CD4-positive, alpha-beta T cell (primary cell): ENCODE data around the gene ZBTB20. TPM values are rescaled to one million over a fixed set of nuclear protein-coding genes. Genes with fewer than 3 reads are reported as not detected.

Experiments
- ATAC-seq: fragments of 200-7000 bp; cut with Tn5 transposase; one replicate; pipeline ENCODE4 v1.10.0; 2022; ENCODE audit warnings: mild to moderate bottlenecking; ENCODE audit not compliant: poor library complexity
- CTCF ChIA-PET: fragments of 350-600 bp; sonication (Branson Sonifier 250); formaldehyde crosslinking; loops from one replicate; lab custom pipeline; 2021; ENCODE audit warnings: antibody characterized with exemption, inconsistent platforms; lab: Charles Lee
- POLR2A ChIA-PET: fragments of 350-600 bp; sonication (Branson Sonifier 250); formaldehyde crosslinking; loops from one replicate; lab custom pipeline; 2021; ENCODE audit warnings: antibody characterized with exemption, inconsistent platforms; lab: Charles Lee
- DNase-seq, 14 experiments: peaks; one replicate each; pipeline ENCODE4 v3.0.0-alpha.2; 2013 to 2020; ENCODE audit warnings: mixed read lengths in 2 of 14
- H3K27ac ChIP-seq, 2 donors: one replicate each; pipeline versions ENCODE4 v1.5.1 to v1.7.0; 2013; ENCODE audit warnings: low read length in 2 of 2, low read depth in 1 of 2, mild to moderate bottlenecking in 1 of 2
- H3K27me3 ChIP-seq, 2 experiments: 1 replicate in 1 of 2; 2 replicates in 1 of 2; pipeline versions ENCODE4 v1.6.1 to v1.7.0; 2013; ENCODE audit warnings: low read length in 2 of 2, control low read depth in 1 of 2, mild to moderate bottlenecking in 1 of 2, moderate library complexity in 1 of 2; ENCODE audit not compliant: insufficient read depth in 2 of 2, control insufficient read depth in 1 of 2
- H3K36me3 ChIP-seq: one replicate; pipeline ENCODE4 v1.6.1; 2013; ENCODE audit warnings: low read length, control low read depth; ENCODE audit not compliant: insufficient read depth
- H3K4me1 ChIP-seq: one replicate; pipeline ENCODE4 v1.6.1; 2013; ENCODE audit warnings: low read length, control low read depth; ENCODE audit not compliant: insufficient read depth
- H3K4me3 ChIP-seq: one replicate; pipeline ENCODE4 v1.5.1; 2013; ENCODE audit warnings: mild to moderate bottlenecking, low read length, moderate library complexity
- H3K9me3 ChIP-seq, 2 experiments: 1 replicate in 1 of 2; 2 replicates in 1 of 2; pipeline versions ENCODE4 v1.6.1 to v1.7.0; 2013; ENCODE audit warnings: low read length in 2 of 2, mild to moderate bottlenecking in 2 of 2, control low read depth in 1 of 2, moderate library complexity in 1 of 2; ENCODE audit not compliant: control insufficient read depth in 1 of 2, insufficient read depth in 1 of 2
- H3K27ac Mint-ChIP-seq: one replicate; pipeline ENCODE4 v1.8.0; 2020; ENCODE audit warnings: mixed read lengths
- H3K27me3 Mint-ChIP-seq: one replicate; pipeline ENCODE4 v1.8.0; 2021; ENCODE audit warnings: mixed read lengths
- H3K36me3 Mint-ChIP-seq: one replicate; pipeline ENCODE4 v1.8.0; 2021; ENCODE audit warnings: low read depth, mixed read lengths
- H3K4me1 Mint-ChIP-seq: one replicate; pipeline ENCODE4 v1.8.0; 2021; ENCODE audit warnings: low read depth, mixed read lengths
- H3K4me3 Mint-ChIP-seq: one replicate; pipeline ENCODE4 v1.8.0; 2020; ENCODE audit warnings: mild to moderate bottlenecking, mixed read lengths
- H3K9me3 Mint-ChIP-seq: one replicate; pipeline ENCODE4 v1.8.0; 2020; ENCODE audit warnings: mixed read lengths
- intact Hi-C, 2 experiments: fragments of 100-400 bp; cut with DNase I in 1 of 2; cut with micrococcal nuclease in 1 of 2; formaldehyde crosslinking; loops; one replicate each; pipeline versions ENCODE4 v1.15.1 to v1.9.0; 2023 to 2025; cut with DNase I, micrococcal nuclease
- total RNA-seq, 174 experiments: library from RNA in 2 of 174; stranded (reverse) in 2 of 174; gene quantifications; one replicate each; pipeline ENCODE4 v1.2.3 and lab custom pipeline; 2021 to 2026
- TF ChIP-seq, protein P1 (sequence below): fragments of 200-600 bp; IDR thresholded peaks from one replicate; pipeline ENCODE4 v1.8.0; 2022; ENCODE audit warnings: antibody characterized with exemption, mild to moderate bottlenecking

The ZBTB20 gene
- total RNA-seq, 2 experiments from 2014 or later, result 41.6 to 47.4 TPM

DNA sequence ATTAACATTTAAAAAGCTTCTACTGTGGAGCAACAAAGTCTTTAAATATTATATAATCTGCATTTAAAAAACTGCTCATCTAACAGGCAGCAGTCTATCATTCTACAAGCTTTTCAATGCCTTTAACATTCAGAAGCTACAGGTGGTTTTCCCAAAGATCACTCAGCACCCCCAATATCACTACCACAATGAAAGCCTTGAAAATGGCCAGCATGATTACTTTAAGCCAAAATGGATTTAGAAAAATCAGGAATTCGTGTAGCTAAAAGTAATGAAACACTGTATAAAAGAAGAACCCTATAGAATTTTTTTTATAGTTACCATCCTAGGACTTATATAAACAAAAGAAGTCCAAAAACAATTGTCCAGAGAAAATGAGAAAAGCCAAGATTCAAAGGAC, 452.8 kb downstream of the ZBTB20 start:
- no peak overlapping the region for H3K4me3 Mint-ChIP-seq
- Histone ChIP-seq H3K27ac (no peak overlapping the region), H3K36me3 (no peaks in the 10 kb centered on the region), H3K4me3 (no peak overlapping the region), H3K4me1 (no peaks in the 10 kb centered on the region), H3K27me3 (no peaks in the 10 kb centered on the region), H3K9me3 (no peaks in the 10 kb centered on the region)
- no peak for DNase-seq
- intact Hi-C loops, result loop anchor here in 1 of 2 experiments (10.0 kb wide), 1 partner anchor 149 kb away; no protein-coding TSS in a partner anchor
- no peaks in the 10 kb centered on the region for H3K27me3 Mint-ChIP-seq
- H3K36me3 Mint-ChIP-seq, result peaks cover 43% of the 10 kb centered on the region
- no peak for ATAC-seq
- no peaks in the 10 kb centered on the region for H3K9me3 Mint-ChIP-seq
- peaks cover 16% of the 10 kb centered on the region for H3K4me1 Mint-ChIP-seq
- H3K27ac Mint-ChIP-seq, result no peak overlapping the region
- ChIA-PET CTCF (interaction anchor here (1.2 kb wide), 1 partner anchor 10 kb away, joined by 3 read pairs; no protein-coding TSS in a partner anchor), POLR2A (no interaction called here)
- TF ChIP-seq, protein P1, sequence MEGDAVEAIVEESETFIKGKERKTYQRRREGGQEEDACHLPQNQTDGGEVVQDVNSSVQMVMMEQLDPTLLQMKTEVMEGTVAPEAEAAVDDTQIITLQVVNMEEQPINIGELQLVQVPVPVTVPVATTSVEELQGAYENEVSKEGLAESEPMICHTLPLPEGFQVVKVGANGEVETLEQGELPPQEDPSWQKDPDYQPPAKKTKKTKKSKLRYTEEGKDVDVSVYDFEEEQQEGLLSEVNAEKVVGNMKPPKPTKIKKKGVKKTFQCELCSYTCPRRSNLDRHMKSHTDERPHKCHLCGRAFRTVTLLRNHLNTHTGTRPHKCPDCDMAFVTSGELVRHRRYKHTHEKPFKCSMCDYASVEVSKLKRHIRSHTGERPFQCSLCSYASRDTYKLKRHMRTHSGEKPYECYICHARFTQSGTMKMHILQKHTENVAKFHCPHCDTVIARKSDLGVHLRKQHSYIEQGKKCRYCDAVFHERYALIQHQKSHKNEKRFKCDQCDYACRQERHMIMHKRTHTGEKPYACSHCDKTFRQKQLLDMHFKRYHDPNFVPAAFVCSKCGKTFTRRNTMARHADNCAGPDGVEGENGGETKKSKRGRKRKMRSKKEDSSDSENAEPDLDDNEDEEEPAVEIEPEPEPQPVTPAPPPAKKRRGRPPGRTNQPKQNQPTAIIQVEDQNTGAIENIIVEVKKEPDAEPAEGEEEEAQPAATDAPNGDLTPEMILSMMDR, result no peak

DNA sequence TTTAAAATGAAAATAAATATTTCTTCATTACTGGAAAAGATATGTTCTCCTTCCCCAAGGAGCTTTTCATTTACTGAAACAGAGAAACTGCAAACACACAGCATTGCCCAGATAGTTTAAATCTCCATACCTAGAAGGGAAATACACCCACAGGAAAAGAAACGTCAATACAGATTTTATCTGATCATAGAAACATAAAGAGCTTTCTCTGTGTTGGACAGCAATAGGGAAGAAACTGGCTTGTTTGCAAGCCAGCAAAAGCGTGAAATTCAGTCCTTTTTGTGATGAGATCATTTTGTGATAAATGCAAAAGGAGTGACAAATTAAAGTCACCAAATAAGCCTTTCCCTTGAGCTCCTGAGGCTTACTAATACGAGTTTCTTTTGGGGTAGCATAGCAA, 455.2 kb downstream of the ZBTB20 start:
- Mint-ChIP-seq H3K4me3 (no peak overlapping the region), H3K36me3 (peaks cover 56% of the 10 kb centered on the region)

DNA sequence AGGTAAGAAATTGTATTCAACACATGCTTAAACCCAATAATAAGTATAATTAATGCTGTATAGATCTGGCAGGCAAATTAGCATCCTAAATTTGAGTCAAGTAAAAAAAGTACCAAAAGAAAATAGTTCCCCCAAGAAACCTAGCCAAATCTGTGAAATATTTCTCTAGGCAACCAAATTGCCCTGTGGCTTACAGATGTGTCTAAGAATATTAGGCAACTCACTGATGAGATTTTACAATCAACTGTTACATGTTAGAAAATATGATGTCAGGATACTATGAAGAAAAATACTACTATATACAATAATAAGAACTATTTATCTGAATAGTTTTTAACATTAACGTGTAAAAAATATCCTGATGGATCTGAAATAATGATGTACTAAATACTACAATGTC, 456.2 kb downstream of the ZBTB20 start:
- no peak overlapping the region for H3K27ac ChIP-seq
- no peak overlapping the region for H3K4me3 ChIP-seq
- CTCF ChIA-PET, result no interaction called here
- no peak overlapping the region for H3K27ac Mint-ChIP-seq
- H3K4me3 Mint-ChIP-seq, result no peak overlapping the region
- H3K9me3 Mint-ChIP-seq, result no peaks in the 10 kb centered on the region
- no peaks in the 10 kb centered on the region for H3K27me3 Mint-ChIP-seq
- intact Hi-C loops, result loop anchor here in 1 of 2 experiments (10.0 kb wide), 1 partner anchor 146 kb away; no protein-coding TSS in a partner anchor
- H3K4me1 ChIP-seq, result no peaks in the 10 kb centered on the region
- no peak for DNase-seq
- ATAC-seq, result no peak
- H3K4me1 Mint-ChIP-seq, result peaks cover 33% of the 10 kb centered on the region
- H3K9me3 ChIP-seq, result no peaks in the 10 kb centered on the region
- POLR2A ChIA-PET, result no interaction called here
- TF ChIP-seq, protein P1, result no peak
- H3K36me3 ChIP-seq, result no peaks in the 10 kb centered on the region
- H3K27me3 ChIP-seq, result no peaks in the 10 kb centered on the region
- H3K36me3 Mint-ChIP-seq, result peaks cover 61% of the 10 kb centered on the region

More for the DNA sequence above, 455.2 kb downstream of the ZBTB20 start:
- Histone ChIP-seq H3K27ac (no peak overlapping the region), H3K4me3 (no peak overlapping the region), H3K4me1 (no peaks in the 10 kb centered on the region), H3K36me3 (no peaks in the 10 kb centered on the region), H3K27me3 (no peaks in the 10 kb centered on the region), H3K9me3 (no peaks in the 10 kb centered on the region)
- POLR2A ChIA-PET, result no interaction called here
- DNase-seq, result peak in 1 of 14 experiments; percentile 7
- Mint-ChIP-seq H3K27me3 (no peaks in the 10 kb centered on the region), H3K27ac (no peak overlapping the region), H3K4me1 (peaks cover 29% of the 10 kb centered on the region), H3K9me3 (no peaks in the 10 kb centered on the region)
- no peak for ATAC-seq
- intact Hi-C loops, result loop anchor here in 1 of 2 experiments (10.0 kb wide), 1 partner anchor 147 kb away; no protein-coding TSS in a partner anchor
- TF ChIP-seq, protein P1, result no peak
- CTCF ChIA-PET, result no interaction called here
